BLaER1 treated with 17β-estradiol and CSF1 and Interleukin-3, amounts not matched to agents 10 nM and 100 nM (cell line): ENCODE results near the gene RBP3.

Experiments used
- H3K27ac ChIP-seq, 11 experiments: shearing (Covaris generic); formaldehyde crosslinking; 2 replicates each; pipeline ENCODE4 v1.8.1; 2022
- H3K27me3 ChIP-seq, 11 experiments: shearing (Covaris generic); formaldehyde crosslinking; 2 replicates each; pipeline ENCODE4 v1.8.1; 2022
- H3K36me3 ChIP-seq, 11 experiments: shearing (Covaris generic); formaldehyde crosslinking; 2 replicates each; pipeline ENCODE4 v1.8.1; 2022
- H3K4me1 ChIP-seq, 10 experiments: shearing (Covaris generic); formaldehyde crosslinking; 2 replicates each; pipeline ENCODE4 v1.8.1; 2022
- H3K4me2 ChIP-seq, 11 experiments: shearing (Covaris generic); formaldehyde crosslinking; 2 replicates each; pipeline ENCODE4 v1.8.1; 2022
- H3K4me3 ChIP-seq, 10 experiments: shearing (Covaris generic); formaldehyde crosslinking; 2 replicates each; pipeline ENCODE4 v1.8.1; 2022
- H3K9ac ChIP-seq, 11 experiments: shearing (Covaris generic); formaldehyde crosslinking; 2 replicates each; pipeline ENCODE4 v1.8.1; 2022
- H3K9me3 ChIP-seq, 11 experiments: shearing (Covaris generic); formaldehyde crosslinking; replicated peaks in 1 of 11; 2 replicates each; pipeline ENCODE4 v1.8.1; 2022
- H4K20me1 ChIP-seq, 11 experiments: shearing (Covaris generic); formaldehyde crosslinking; 2 replicates each; pipeline ENCODE4 v1.8.1; 2022
- Cebpa-rat ChIP-seq, 11 experiments: shearing (Covaris generic); IDR thresholded peaks; 2 replicates each; pipeline ENCODE4 v1.8.1; 2022

RBP3 gene

GRCh38 chr10:47339759-47340607 is 8.2 kb upstream of the RBP3 start:
- Histone ChIP-seq H3K36me3 (no peaks in the 10 kb centered on the region), H3K9ac (peak overlapping the region in 6 of 11 experiments; percentile 36 to 66 (median 50); a peak in 11 of 22 replicates), H3K9me3 (no peaks in the 10 kb centered on the region), H3K4me2 (peak overlapping the region; percentile 34 to 83 (median 63)), H3K27ac (peak overlapping the region in 7 of 11 experiments; percentile 36 to 77 (median 61); a peak in 14 of 22 replicates), H3K4me1 (peaks cover 9 to 18% (median 13%) of the 10 kb centered on the region in 10 experiments; a peak in 18 of 20 replicates), H4K20me1 (no peaks in the 10 kb centered on the region), H3K27me3 (no peaks in the 10 kb centered on the region), H3K4me3 (peak overlapping the region in 1 of 10 experiments; percentile 53; a peak in 2 of 20 replicates)
- TF ChIP-seq Cebpa-rat (IDR thresholded peaks at IDR 0.05), result peak in 2 of 11 experiments; percentile 21 to 38; a peak in 2 of 22 replicates

DNA sequence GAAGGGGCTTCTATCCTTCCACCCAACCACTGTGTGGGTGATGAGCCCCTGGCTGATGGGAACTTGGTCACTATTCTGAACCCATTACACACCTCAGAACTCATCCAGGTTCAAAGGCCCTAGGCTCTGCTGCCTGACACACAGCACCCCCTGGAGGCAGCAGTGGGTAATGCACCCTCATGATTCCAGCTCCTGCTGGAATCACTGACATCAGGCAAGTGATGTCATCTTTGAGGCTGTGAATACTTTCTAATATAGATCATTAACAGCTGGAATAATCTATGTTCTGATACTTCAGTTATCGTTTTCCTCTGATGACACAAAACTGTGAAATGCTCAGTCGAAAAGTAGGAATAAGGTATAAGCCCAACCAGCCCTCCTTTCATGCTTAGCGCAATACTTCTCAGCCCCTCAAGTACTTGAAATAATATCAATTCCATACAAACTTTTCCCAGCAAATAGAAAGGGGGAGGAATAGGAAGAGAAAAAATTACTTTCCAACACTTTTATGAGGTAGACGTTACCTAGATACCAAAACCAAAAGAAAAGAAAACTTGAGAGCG is 7.5 kb upstream of the RBP3 start:
- Histone ChIP-seq H3K9ac (peak overlapping the region in 6 of 11 experiments; percentile 36 to 66 (median 50); a peak in 9 of 22 replicates), H4K20me1 (no peaks in the 10 kb centered on the region), H3K4me3 (no peak overlapping the region; a peak in 1 of 20 replicates), H3K4me1 (peaks cover 9 to 18% (median 13%) of the 10 kb centered on the region in 10 experiments; a peak in 18 of 20 replicates), H3K9me3 (no peaks in the 10 kb centered on the region), H3K36me3 (no peaks in the 10 kb centered on the region), H3K27ac (peak overlapping the region in 7 of 11 experiments; percentile 36 to 77 (median 61); a peak in 14 of 22 replicates), H3K4me2 (peak overlapping the region; percentile 34 to 83 (median 63)), H3K27me3 (no peaks in the 10 kb centered on the region)
- TF ChIP-seq Cebpa-rat (IDR thresholded peaks at IDR 0.05), result no peak

DNA sequence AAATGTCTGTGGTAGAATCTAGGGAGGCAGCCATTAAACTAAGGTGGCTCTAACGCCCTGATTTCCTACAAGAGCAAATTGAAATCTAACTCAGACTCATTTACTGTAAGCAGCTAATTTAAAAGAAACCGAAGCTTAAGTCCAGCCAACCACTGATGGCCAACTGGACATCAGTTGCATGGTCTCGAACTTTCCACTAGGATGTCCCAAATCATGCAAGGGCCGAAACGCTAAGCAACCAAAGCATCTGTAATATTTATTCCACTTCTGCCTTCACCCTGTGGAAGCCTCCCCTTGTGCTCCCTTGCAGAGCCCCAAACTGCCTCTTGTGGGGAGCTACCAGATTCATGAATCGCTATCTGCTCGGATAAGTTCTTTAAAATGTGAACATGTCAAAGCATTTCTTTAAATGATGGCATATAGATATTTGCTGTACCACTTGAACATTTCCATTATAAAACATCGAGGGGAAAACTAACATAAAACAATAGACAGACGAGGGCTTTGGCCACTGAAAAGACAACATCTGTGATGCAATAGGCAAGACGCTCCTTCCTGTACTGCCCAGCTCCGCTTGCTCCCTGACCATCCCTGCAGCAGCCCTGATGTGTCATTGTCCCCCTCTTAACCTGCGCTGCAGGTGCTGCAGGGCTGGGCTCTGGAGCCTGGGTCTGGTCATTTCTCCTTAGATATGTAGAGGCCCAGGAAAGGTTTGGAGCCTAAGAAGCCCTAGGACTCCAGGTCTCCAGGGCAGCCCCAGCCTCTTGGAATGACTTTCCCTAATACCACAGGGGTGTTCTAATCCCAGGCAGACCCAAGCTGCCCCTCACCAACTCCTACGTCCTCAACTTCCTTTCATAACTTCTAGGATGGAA is 2.9 kb upstream of the RBP3 start:
- H3K9me3 ChIP-seq, result no peaks in the 10 kb centered on the region
- no peak overlapping the region for H3K4me3 ChIP-seq
- TF ChIP-seq Cebpa-rat (IDR thresholded peaks at IDR 0.05), result no peak
- H3K4me2 ChIP-seq, result no peak overlapping the region
- H3K27ac ChIP-seq, result no peak overlapping the region
- no peaks in the 10 kb centered on the region for H3K36me3 ChIP-seq
- H3K9ac ChIP-seq, result no peak overlapping the region
- H4K20me1 ChIP-seq, result no peaks in the 10 kb centered on the region; a peak in 1 of 22 replicates
- peaks cover 4 to 8% (median 6%) of the 10 kb centered on the region in 10 experiments; a peak in 18 of 20 replicates for H3K4me1 ChIP-seq
- no peaks in the 10 kb centered on the region for H3K27me3 ChIP-seq

GRCh38 chr10:47346581-47347302 is 1.4 kb upstream of the RBP3 start:
- Histone ChIP-seq H3K9ac (no peak overlapping the region), H3K27ac (no peak overlapping the region), H3K36me3 (no peaks in the 10 kb centered on the region), H3K4me3 (no peak overlapping the region), H3K4me1 (no peaks in the 10 kb centered on the region), H3K4me2 (no peak overlapping the region), H4K20me1 (no peaks in the 10 kb centered on the region; a peak in 1 of 22 replicates), H3K27me3 (no peaks in the 10 kb centered on the region), H3K9me3 (no peaks in the 10 kb centered on the region)
- no peak for TF ChIP-seq Cebpa-rat (IDR thresholded peaks at IDR 0.05)

GRCh38 chr10:47347303-47347675 is 874 bp upstream of the RBP3 start:
- Histone ChIP-seq H3K27ac (no peak overlapping the region), H3K9me3 (no peaks in the 10 kb centered on the region), H3K27me3 (no peaks in the 10 kb centered on the region), H3K9ac (no peak overlapping the region), H3K4me1 (no peaks in the 10 kb centered on the region), H3K4me3 (no peak overlapping the region), H3K36me3 (no peaks in the 10 kb centered on the region), H4K20me1 (no peaks in the 10 kb centered on the region; a peak in 1 of 22 replicates), H3K4me2 (no peak overlapping the region)
- no peak for TF ChIP-seq Cebpa-rat (IDR thresholded peaks at IDR 0.05)

DNA sequence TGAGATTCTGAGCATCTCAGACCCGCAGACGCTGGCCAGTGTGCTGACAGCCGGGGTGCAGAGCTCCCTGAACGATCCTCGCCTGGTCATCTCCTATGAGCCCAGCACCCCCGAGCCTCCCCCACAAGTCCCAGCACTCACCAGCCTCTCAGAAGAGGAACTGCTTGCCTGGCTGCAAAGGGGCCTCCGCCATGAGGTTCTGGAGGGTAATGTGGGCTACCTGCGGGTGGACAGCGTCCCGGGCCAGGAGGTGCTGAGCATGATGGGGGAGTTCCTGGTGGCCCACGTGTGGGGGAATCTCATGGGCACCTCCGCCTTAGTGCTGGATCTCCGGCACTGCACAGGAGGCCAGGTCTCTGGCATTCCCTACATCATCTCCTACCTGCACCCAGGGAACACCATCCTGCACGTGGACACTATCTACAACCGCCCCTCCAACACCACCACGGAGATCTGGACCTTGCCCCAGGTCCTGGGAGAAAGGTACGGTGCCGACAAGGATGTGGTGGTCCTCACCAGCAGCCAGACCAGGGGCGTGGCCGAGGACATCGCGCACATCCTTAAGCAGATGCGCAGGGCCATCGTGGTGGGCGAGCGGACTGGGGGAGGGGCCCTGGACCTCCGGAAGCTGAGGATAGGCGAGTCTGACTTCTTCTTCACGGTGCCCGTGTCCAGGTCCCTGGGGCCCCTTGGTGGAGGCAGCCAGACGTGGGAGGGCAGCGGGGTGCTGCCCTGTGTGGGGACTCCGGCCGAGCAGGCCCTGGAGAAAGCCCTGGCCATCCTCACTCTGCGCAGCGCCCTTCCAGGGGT is 703 bp downstream of the RBP3 start:
- no peak for TF ChIP-seq Cebpa-rat (IDR thresholded peaks at IDR 0.05)
- no peak overlapping the region for H3K27ac ChIP-seq

DNA sequence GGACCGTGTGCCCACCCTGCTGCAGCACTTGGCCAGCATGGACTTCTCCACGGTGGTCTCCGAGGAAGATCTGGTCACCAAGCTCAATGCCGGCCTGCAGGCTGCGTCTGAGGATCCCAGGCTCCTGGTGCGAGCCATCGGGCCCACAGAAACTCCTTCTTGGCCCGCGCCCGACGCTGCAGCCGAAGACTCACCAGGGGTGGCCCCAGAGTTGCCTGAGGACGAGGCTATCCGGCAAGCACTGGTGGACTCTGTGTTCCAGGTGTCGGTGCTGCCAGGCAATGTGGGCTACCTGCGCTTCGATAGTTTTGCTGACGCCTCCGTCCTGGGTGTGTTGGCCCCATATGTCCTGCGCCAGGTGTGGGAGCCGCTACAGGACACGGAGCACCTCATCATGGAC is 1.4 kb downstream of the RBP3 start:
- no peaks in the 10 kb centered on the region for H3K9me3 ChIP-seq
- no peak overlapping the region for H3K4me3 ChIP-seq
- TF ChIP-seq Cebpa-rat (IDR thresholded peaks at IDR 0.05), result no peak
- H3K9ac ChIP-seq, result no peak overlapping the region
- no peaks in the 10 kb centered on the region; a peak in 1 of 22 replicates for H4K20me1 ChIP-seq
- no peaks in the 10 kb centered on the region for H3K4me1 ChIP-seq
- H3K4me2 ChIP-seq, result no peak overlapping the region
- H3K27ac ChIP-seq, result no peak overlapping the region
- H3K36me3 ChIP-seq, result no peaks in the 10 kb centered on the region
- H3K27me3 ChIP-seq, result no peaks in the 10 kb centered on the region

More for the DNA sequence above, 703 bp downstream of the RBP3 start:
- Histone ChIP-seq H4K20me1 (no peaks in the 10 kb centered on the region; a peak in 1 of 22 replicates), H3K36me3 (no peaks in the 10 kb centered on the region), H3K9ac (no peak overlapping the region), H3K4me1 (no peaks in the 10 kb centered on the region), H3K4me3 (no peak overlapping the region), H3K4me2 (no peak overlapping the region), H3K9me3 (no peaks in the 10 kb centered on the region), H3K27me3 (no peaks in the 10 kb centered on the region)

DNA sequence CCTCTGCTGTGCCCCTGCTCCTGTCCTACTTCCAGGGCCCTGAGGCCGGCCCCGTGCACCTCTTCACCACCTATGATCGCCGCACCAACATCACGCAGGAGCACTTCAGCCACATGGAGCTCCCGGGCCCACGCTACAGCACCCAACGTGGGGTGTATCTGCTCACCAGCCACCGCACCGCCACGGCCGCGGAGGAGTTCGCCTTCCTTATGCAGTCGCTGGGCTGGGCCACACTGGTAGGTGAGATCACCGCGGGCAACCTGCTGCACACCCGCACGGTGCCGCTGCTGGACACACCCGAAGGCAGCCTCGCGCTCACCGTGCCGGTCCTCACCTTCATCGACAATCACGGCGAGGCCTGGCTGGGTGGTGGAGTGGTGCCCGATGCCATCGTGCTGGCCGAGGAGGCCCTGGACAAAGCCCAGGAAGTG is 1.8 kb downstream of the RBP3 start:
- no peaks in the 10 kb centered on the region for H3K9me3 ChIP-seq
- TF ChIP-seq Cebpa-rat (IDR thresholded peaks at IDR 0.05), result no peak
- no peaks in the 10 kb centered on the region for H3K4me1 ChIP-seq
- no peaks in the 10 kb centered on the region for H3K27me3 ChIP-seq
- no peaks in the 10 kb centered on the region for H3K36me3 ChIP-seq
- no peak overlapping the region for H3K4me2 ChIP-seq
- no peak overlapping the region for H3K4me3 ChIP-seq
- no peak overlapping the region for H3K27ac ChIP-seq
- no peaks in the 10 kb centered on the region; a peak in 1 of 22 replicates for H4K20me1 ChIP-seq
- H3K9ac ChIP-seq, result no peak overlapping the region
